Measurements from ENCODE around the gene GOLGA8N.

The GOLGA8N gene

GRCh38 chr15:32649342-32649741, 56.1 kb downstream of the GOLGA8N start:
- no peak for DNase-seq (ENCODE audit: extremely low read depth in 1 of 2, low read depth in 1 of 2)

- peak in 1 of 2 donors; percentile 8 for DNase-seq (ENCODE audit: extremely low read depth in 1 of 2, low read depth in 1 of 2)
These were observed 58.1 kb downstream of the GOLGA8N start for GRCh38 chr15:32651229-32651837.

GRCh38 chr15:32652178-32652577, 58.9 kb downstream of the GOLGA8N start:
- DNase-seq (ENCODE audit: extremely low read depth in 1 of 2, low read depth in 1 of 2), result no peak

GRCh38 chr15:32656091-32656490, 62.8 kb downstream of the GOLGA8N start:
- no peak for DNase-seq (ENCODE audit: extremely low read depth in 1 of 2, low read depth in 1 of 2)

GRCh38 chr15:32656496-32656895, 63.2 kb downstream of the GOLGA8N start:
- DNase-seq (ENCODE audit: extremely low read depth in 1 of 2, low read depth in 1 of 2), result no peak

All from activated CD8-positive, alpha-beta memory T cell treated with anti-CD3 and anti-CD28 coated beads for 1 hour (primary cell).